Measurements from ENCODE around the gene COX4I2.
A peak's percentile ranks its signal among the peaks of the same experiment; 100 is the strongest.

Gene COX4I2

DNA sequence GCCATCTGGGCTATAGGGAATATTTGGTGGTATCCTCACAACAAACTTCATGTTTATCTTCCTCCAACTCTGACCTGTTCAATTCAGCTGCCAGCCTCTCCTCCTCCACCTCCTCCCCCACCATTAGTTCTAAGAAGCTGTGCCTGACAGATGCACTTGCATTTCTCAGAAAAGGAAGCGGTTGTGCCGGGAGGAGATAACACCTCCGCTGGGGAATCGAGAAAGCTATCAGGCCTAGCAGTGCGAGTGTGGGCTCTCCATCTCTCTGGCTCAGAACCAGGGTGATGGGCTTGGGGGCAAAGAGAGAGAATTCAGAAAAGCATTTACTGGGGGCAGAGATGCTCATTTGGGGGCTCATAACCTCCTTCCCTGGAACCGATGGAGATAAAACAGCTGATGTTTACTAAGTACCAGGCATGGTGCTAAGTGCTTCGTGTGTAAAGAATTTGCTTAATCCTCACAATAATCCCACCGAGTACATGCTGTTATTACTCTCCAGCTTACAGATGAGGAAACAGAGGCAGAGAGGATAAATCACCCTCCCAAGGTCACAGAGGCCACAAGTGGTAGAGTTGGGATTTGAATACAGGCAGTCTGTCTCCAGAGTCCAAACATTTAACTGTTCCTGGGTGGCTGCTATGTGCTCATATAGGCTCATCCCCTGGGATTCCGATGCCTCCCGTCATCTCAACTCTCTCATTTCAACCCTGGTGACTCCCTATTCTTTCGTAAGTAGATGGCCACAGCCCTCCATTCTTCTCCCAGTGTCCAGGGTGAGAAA, 38.3 kb downstream of the COX4I2 start:
- DNase-seq (ENCODE audit: low read depth, low spot score) = peak; percentile 26

DNA sequence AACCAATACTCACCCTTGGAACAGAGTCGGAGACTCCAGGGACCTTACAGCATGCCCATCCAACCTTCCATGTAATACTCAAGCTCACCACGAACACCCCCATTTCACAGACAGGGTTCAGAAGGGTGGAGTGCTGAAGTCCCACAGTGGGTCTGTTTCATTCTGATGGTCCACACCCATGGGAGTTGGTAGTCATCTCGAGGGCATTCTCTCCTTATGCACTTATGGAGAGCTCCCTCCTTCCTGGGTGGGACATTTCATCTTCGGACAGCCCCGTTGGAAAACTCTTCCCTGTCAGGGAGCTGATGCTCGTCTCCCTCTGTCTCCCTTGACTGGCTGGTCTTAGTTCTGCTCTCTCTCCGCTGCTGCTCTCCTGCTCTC, 38.9 kb downstream of the COX4I2 start:
- DNase-seq (ENCODE audit: low read depth, low spot score) = no peak

DNA sequence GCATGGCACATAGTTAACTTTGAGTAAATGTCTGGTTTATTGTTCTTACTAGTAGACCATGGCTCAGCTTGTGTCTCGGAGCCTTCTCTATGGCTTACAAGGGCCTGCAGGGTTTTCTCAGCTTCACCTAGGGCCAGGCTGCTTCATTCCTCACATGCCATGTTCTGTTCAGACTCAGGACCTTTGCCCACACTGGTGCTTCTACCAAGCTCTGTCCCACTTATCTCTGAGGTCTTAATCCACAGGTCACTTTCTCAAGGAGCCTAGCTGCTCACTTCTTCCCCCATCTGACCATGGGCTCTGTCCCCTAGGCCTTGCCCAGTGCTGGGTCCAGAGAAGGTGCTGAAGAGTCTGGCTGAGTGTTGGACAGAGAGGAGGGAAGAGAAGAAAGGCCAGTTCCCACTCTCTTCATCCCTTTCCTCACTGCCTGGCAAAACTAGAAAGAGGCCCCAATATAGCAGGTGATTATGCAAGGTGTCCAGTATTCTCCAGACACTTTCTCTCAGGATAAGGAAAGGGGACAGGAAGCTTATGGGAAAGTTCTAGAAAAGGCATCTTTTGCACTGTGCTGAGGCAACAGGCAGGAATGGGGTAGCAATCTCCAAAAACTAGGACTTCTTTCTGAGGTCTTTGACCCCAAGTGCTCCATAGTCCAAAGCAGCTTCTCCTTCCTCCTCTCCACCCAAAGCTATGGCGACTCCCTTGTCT, 40.0 kb downstream of the COX4I2 start:
- DNase-seq (ENCODE audit: low read depth, low spot score) = no peak

GRCh38 chr20:31678389-31679356, 41.0 kb downstream of the COX4I2 start:
- DNase-seq (ENCODE audit: low read depth, low spot score) = no peak

DNA sequence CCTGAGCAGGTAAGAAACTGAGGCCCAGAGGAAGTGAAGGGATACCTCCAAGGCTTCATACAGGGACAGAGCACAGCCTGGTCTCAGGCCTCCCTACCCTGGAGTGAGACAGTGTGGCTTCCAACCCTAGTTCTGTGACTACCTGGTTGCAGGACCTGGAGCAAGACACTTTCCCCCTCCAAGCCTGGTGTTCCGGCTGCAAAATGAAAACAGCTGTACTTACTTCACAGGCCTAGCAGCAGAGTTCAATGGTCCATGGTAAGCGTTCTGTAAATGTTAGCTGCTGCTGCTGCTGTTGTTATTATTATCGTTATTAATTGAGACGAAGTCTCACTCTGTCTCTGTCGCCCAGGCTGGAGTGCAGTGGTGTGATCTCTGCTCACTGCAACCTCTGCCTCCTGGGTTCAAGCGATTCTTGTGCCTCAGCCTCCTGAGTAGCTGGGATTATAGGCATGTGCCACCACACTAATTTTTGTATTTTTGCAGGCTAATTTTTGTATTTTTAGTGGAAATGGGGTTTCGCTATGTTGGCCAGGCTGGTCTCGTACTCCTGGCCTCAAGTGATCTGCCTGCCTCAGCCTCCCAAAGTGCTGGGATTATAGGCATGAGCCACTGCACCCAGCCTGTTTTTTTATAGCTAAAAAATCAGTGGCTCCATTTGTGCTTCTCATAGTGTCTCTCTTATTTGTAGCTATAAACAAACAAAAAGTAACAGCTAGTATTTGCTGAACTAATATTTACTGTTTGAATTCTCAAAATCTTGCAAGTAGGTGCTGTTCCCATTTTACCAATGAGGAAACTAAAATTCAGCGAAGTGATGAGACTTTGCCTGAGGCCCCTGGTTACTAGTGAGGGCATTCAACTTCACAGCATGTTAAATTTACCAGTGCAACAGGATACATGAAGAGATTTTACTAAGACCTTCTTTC, 41.9 kb downstream of the COX4I2 start:
- DNase-seq (ENCODE audit: low read depth, low spot score) = no peak

GRCh38 chr20:31680286-31681127, 42.8 kb downstream of the COX4I2 start:
- no peak for DNase-seq (ENCODE audit: low read depth, low spot score)

- DNase-seq (ENCODE audit: low read depth, low spot score) = no peak
Observed at GRCh38 chr20:31681128-31681727, 43.5 kb downstream of the COX4I2 start.

- DNase-seq (ENCODE audit: low read depth, low spot score) = no peak
Observed at GRCh38 chr20:31681769-31682168, 44.1 kb downstream of the COX4I2 start.

- DNase-seq (ENCODE audit: low read depth, low spot score) = no peak
Observed at GRCh38 chr20:31682352-31682751, 44.6 kb downstream of the COX4I2 start.

GRCh38 chr20:31682927-31683326, 45.2 kb downstream of the COX4I2 start:
- no peak for DNase-seq (ENCODE audit: low read depth, low spot score)

DNA sequence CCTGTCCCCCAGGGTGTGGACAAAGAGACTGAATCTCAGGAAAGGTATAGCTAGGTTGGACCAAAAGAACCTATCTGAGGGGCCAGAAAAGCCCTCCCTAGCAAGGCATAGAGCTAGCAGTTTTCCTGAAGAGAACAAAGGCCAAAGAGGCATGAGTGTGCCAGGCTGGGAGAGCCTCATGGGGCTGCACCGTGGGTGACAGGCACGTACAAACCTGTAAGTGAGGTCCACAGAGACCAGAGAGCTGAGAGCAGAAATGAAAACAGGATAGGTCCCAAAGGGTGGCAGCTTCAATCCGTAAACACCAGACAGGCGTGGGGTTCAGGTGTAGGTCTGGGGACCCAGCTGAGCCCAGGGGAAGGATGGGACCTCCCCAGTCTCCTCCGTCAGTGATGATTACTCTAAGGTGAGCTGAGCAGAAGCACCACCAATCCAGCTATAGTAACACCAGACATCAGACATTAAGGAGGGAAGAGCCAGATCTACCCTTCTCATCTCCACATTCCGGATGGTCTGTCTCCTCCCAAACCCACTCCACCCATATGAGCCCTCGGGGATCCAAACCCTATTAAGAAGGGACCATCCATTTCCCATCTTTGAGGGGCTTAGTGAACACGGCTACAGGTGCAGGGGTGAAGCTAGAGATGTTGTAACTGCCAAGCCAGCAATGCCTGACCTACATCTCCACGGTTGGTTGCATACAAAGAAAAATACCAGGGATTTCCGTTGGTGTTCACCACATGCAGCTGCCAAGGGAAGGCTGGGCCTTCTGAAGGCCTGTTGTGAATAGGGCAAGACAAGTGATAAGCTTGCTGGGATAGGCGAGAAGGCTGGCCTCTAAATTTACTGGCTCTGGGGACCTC, 46.7 kb downstream of the COX4I2 start:
- DNase-seq (ENCODE audit: low read depth, low spot score) = no peak

DNA sequence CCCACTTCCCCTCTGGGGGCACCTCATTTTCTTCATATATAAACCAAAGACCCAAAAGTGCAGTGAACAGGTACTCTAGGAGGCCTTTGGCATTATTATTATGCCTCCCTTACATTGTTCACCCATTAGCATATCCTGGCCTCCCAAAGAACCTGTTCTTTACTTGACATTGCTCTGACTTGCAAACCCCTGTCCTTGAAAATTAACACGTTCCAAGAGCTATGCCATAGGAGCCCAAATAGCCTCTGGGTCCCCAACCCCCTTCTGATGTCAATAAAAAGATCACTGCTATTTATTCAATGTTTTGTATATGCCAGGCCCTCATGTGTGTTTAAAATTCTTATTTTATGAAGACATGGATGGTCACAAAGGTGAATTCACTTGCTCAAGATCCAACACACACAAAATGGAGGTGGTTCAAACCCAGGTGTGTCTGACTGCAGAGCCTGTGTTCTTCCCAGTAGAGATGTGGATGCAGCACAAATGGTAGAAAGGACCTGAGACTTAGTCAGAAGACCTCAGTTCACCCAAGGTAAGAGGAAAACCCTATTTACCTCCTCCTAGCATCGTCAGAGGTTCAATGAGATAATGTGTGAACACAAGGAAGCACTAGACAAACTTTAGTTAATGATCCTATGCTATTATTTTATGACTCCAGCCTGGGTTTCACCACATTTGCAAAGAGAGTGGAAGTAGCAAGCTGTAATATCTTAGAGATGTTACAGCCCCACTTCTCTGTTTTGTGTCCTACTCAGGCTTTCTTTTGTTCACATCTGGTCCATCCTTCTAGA, 48.3 kb downstream of the COX4I2 start:
- no peak for DNase-seq (ENCODE audit: low read depth, low spot score)

DNA sequence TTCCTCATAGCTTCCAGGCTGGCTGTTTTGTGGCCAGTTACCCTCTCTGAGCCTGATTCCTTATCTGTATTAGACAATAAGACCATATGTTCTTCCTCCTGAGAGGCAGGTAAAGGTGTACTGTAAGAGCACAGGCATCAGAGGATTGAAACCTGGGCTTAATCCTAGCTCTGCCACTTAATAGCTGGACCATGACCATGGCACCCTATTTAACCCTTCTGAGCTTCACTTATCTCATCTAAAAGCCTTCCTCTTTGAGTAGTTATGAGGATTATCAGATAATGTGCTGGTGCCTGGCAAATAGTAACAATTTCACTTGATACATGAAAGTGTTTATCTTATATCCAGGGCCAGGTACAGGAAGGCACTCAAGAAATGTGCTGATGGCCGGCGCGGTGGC, 50.1 kb downstream of the COX4I2 start:
- no peak for DNase-seq (ENCODE audit: low read depth, low spot score)

DNA sequence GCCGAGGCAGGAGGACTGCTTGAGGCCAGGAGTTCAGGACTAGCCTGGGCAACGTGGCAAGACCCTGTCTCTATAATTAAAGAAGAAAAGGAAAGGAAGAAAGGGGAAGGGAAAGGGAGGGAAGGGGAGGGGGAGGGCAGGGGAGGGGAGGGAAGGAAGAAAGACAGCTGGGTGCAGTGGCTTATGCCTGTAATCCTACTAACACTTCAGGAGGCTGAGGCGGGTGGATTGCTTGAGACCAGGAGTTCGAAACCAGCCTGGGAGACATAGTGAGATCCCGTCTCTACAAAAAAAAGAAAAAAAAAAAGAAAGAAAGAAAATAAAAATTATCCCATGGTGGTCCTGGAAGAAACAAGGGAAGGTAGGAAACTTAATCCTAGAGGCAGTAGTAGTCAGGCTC, 51.4 kb downstream of the COX4I2 start:
- DNase-seq (ENCODE audit: low read depth, low spot score) = no peak

GRCh38 chr20:31690124-31690666, 52.5 kb downstream of the COX4I2 start:
- no peak for DNase-seq (ENCODE audit: low read depth, low spot score)

GRCh38 chr20:31691646-31692275, 54.0 kb downstream of the COX4I2 start:
- DNase-seq (ENCODE audit: low read depth, low spot score) = no peak

- no peak for DNase-seq (ENCODE audit: low read depth, low spot score)
Observed at GRCh38 chr20:31693402-31693801, 55.7 kb downstream of the COX4I2 start.

All from activated CD4-positive, CD25-positive, alpha-beta regulatory T cell treated with anti-CD3 and anti-CD28 coated beads, Interleukin-2, amount 50 U/mL, for 16 hours (primary cell).